Muscle layer of duodenum (tissue), 2 donors: Measurements from ENCODE around the gene TMEFF2.

Experiments used
- H3K27ac ChIP-seq: one replicate; pipeline ENCODE4 v1.7.0; 2013; ENCODE audit warnings: mild to moderate bottlenecking, low read length
- H3K27me3 ChIP-seq: one replicate; pipeline ENCODE4 v1.7.0; 2013; ENCODE audit warnings: low read depth, mild to moderate bottlenecking, control low read depth, low read length
- H3K36me3 ChIP-seq, 2 donors: one replicate each; pipeline ENCODE4 v1.7.0; 2013; ENCODE audit warnings: low read length in 2 of 2, control low read depth in 1 of 2, mild to moderate bottlenecking in 1 of 2; ENCODE audit not compliant: insufficient read depth in 2 of 2, control insufficient read depth in 1 of 2
- H3K4me1 ChIP-seq, 2 donors: one replicate each; pipeline ENCODE4 v1.7.0; 2013; ENCODE audit warnings: low read length in 2 of 2, mild to moderate bottlenecking in 2 of 2, control low read depth in 1 of 2, moderate library complexity in 1 of 2; ENCODE audit not compliant: insufficient read depth in 2 of 2, control insufficient read depth in 1 of 2
- H3K4me3 ChIP-seq, 2 donors: one replicate each; pipeline ENCODE4 v1.7.0; 2013; ENCODE audit warnings: low read length in 2 of 2, low read depth in 1 of 2, mild to moderate bottlenecking in 1 of 2
- H3K9me3 ChIP-seq, 2 donors: one replicate each; pipeline ENCODE4 v1.7.0; 2013; ENCODE audit warnings: low read length in 2 of 2, control low read depth in 1 of 2, mild to moderate bottlenecking in 1 of 2; ENCODE audit not compliant: control insufficient read depth in 1 of 2
- donor health status: healthy.

TMEFF2 gene

DNA sequence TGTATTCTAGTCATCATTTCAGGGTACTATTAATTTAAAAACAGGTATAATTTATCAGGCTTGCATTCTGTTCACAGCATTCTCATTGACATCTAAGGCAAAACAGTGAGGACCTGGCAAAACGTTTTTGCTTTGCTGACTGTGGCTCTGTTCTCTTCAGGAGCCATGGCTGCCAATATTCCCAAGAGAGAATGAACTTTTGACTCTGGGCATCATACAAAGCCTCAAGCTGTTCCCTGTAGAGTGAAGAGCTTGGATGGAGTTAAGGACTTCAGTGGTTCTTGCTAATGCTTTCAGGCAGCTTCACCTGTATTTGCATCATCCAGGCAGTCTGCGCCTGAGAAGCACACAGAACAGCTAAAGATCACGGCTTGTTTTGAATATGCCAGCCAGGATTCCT, 282.0 kb downstream of the TMEFF2 start:
- no peaks in the 10 kb centered on the region for H3K36me3 ChIP-seq
- no peak overlapping the region for H3K4me3 ChIP-seq
- H3K27ac ChIP-seq = no peak overlapping the region
- no peaks in the 10 kb centered on the region for H3K4me1 ChIP-seq
- no peaks in the 10 kb centered on the region for H3K9me3 ChIP-seq
- H3K27me3 ChIP-seq = no peaks in the 10 kb centered on the region

DNA sequence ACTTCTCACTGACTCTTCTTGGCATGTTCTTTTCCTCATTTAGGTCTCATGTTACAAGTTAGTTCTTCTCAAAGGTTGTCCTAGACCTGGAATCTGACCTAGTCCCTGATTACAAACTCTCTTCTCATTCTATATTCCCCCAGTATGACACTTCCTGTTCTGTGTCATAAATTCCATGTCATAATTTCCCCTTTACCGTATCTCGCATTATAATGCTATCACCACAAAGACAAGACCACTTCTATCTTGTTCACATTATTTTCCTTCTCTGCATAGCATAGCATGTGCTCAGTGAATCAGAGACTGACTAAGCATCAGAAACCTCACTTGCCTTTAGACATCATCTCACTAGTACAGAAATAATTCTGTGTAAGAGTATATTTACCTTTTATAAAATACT, 284.2 kb downstream of the TMEFF2 start:
- no peak overlapping the region for H3K27ac ChIP-seq
- no peak overlapping the region for H3K4me3 ChIP-seq
- no peaks in the 10 kb centered on the region for H3K9me3 ChIP-seq
- no peaks in the 10 kb centered on the region for H3K4me1 ChIP-seq
- H3K36me3 ChIP-seq = no peaks in the 10 kb centered on the region
- no peaks in the 10 kb centered on the region for H3K27me3 ChIP-seq

DNA sequence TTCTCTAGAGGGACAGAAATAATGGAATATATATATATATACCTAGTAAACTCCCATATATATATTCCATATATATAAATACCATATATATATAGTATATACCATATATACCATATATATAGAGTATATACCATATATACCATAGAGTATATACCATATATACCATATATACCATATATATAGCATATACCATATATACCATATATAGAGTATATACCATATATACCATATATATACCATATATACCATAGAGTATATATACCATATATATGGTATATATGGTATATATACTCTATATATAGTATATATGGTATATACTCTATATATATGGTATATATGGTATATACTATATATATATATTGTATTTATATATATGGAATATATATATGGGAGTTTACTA, 285.9 kb downstream of the TMEFF2 start:
- Histone ChIP-seq H3K27me3 (no peaks in the 10 kb centered on the region), H3K36me3 (no peaks in the 10 kb centered on the region), H3K4me1 (no peaks in the 10 kb centered on the region), H3K4me3 (no peak overlapping the region), H3K9me3 (no peaks in the 10 kb centered on the region), H3K27ac (no peak overlapping the region)

DNA sequence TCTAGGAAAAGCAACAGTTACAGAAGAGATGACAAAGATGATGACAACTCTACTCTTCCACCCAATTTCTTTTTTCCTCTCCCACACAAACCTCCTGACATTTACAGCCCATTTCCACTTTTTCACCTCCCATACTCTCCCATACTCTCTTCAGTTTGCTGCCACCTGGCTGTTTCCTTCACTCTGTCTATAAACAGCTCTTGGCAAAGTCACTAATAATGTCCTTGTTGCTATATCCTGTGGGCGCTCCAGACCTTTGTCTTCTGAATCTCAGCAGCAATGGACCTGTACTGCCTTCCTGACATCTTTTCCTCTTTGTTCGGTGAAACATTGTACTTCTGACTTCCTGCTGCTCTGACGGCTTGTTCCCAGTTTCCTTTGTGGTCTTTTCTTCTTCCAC, 287.2 kb downstream of the TMEFF2 start:
- Histone ChIP-seq H3K27ac (no peak overlapping the region), H3K4me3 (no peak overlapping the region), H3K27me3 (no peaks in the 10 kb centered on the region), H3K36me3 (no peaks in the 10 kb centered on the region), H3K9me3 (no peaks in the 10 kb centered on the region), H3K4me1 (no peaks in the 10 kb centered on the region)

DNA sequence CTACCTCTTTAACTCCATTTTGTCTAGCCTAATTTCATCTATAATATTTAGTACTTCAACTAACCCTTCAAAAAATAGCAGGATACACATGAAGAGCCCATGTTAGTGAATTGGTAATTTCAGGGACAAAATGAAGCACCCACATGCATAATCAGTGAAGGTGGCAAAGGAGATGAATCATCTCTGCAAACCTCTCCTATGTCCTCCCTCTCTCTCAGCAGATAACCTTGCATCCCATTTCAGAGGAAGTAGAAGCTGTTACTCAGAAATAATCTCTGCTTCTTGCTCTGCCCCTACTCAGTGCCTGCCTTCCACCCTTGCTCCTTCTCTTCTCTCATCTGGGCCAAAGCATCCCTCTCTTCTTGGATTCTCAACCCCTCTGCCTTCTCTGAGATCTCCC, 287.6 kb downstream of the TMEFF2 start:
- H3K27ac ChIP-seq = no peak overlapping the region
- H3K36me3 ChIP-seq = no peaks in the 10 kb centered on the region
- H3K27me3 ChIP-seq = no peaks in the 10 kb centered on the region
- no peaks in the 10 kb centered on the region for H3K9me3 ChIP-seq
- no peaks in the 10 kb centered on the region for H3K4me1 ChIP-seq
- no peak overlapping the region for H3K4me3 ChIP-seq

DNA sequence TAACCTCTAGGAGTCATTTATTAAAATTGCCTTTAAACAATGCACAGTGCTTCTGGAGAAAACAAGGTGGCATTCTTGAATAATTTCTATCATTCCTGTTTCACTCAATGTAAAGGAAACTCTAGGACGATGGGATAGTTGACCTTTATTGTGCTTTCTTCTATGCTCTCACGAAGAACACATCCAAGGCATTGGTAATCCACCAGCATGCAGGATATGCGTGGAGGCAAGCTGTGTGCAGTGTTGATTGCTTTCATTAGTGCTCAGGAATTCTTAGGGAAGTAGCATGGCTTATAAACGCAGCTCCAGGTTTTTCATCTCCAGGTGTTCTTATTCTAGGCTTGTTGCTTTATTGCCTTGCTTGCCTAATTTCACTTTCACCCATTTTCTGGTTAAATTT, 289.4 kb downstream of the TMEFF2 start:
- no peaks in the 10 kb centered on the region for H3K36me3 ChIP-seq
- H3K27ac ChIP-seq = no peak overlapping the region
- H3K4me1 ChIP-seq = no peaks in the 10 kb centered on the region
- no peak overlapping the region for H3K4me3 ChIP-seq
- no peaks in the 10 kb centered on the region for H3K9me3 ChIP-seq
- H3K27me3 ChIP-seq = no peaks in the 10 kb centered on the region

DNA sequence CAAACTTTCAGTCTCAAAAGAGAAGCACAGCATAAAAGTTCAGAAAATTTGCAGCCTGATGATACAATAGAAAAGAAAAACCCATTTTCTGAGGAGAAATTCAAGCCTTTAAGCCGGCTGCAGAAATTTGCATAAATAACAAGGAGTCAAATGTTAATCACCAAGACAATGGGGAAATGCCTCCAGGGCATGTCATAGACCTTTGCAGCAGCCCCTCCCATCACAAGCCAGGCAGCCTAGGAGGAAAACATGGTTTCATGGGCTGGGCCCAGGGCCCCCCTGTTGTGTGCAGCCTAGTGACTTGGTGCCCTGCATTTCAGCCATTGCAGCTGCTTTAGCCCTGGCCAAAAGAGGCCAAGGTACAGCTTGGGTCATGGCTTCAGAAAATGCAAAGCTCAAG, 293.7 kb downstream of the TMEFF2 start:
- Histone ChIP-seq H3K4me1 (no peaks in the 10 kb centered on the region), H3K36me3 (no peaks in the 10 kb centered on the region), H3K4me3 (no peak overlapping the region), H3K27me3 (no peaks in the 10 kb centered on the region), H3K9me3 (no peaks in the 10 kb centered on the region), H3K27ac (no peak overlapping the region)

DNA sequence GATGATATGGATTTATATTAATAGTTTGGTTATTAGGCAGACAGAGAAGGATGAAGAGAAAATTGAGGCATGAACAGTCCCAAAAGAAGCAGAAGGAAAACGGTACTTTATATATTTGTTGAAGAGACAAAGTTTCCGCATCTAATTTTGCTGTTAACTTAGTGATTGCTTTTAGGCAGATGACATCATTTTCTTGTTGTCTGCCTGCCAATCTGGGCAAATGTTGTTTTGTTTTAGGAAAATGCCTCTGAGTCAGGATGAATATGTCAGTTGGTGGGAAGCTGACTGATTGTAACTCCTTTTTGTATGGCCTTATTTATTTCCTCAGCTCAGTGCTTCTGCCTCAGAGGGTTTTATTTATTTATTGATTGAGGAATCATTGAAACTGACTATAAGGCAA, 295.3 kb downstream of the TMEFF2 start:
- Histone ChIP-seq H3K27ac (no peak overlapping the region), H3K27me3 (no peaks in the 10 kb centered on the region), H3K36me3 (no peaks in the 10 kb centered on the region), H3K4me1 (no peaks in the 10 kb centered on the region), H3K9me3 (no peaks in the 10 kb centered on the region), H3K4me3 (no peak overlapping the region)
